ENCODE results near the gene PDIA5. TPM values are rescaled to one million over a fixed set of nuclear protein-coding genes. Genes with fewer than 3 reads are reported as not detected.

PDIA5 gene
- total RNA-seq, 1 donor from 2014 or later = 128 TPM

DNA sequence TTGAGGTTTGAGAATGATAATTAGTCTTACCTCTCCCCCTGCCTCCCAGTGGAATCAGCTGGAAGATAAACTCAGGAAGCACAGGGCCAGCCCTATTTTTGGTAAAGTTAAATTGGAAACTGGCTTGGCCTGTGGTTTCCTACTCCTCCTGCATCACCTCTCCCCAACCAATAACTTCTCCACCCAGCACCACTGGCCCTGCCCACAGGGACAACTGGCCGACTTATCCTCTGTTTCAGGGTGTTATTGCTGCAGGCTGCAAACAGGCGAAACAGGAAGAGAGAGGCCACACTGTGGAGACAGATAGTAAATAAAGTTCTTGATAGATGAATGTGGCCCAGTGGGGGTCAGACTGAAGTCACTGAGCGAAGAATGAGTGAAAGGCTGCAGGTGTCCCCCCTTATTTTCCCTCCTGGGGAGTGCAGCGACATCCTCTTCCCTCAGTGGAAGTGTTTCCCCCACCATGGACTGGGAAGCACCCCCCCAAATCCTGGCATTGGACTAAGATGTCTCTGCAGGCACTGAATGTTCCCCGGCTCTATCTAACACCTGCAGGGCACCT lies 47.1 kb downstream of the PDIA5 start:
- H3K27me3 Mint-ChIP-seq (ENCODE audit: low read depth) = no peaks in the 10 kb centered on the region
- no peaks in the 10 kb centered on the region for H3K9me3 Mint-ChIP-seq (ENCODE audit: low read depth)
- TF ChIP-seq, protein P1, sequence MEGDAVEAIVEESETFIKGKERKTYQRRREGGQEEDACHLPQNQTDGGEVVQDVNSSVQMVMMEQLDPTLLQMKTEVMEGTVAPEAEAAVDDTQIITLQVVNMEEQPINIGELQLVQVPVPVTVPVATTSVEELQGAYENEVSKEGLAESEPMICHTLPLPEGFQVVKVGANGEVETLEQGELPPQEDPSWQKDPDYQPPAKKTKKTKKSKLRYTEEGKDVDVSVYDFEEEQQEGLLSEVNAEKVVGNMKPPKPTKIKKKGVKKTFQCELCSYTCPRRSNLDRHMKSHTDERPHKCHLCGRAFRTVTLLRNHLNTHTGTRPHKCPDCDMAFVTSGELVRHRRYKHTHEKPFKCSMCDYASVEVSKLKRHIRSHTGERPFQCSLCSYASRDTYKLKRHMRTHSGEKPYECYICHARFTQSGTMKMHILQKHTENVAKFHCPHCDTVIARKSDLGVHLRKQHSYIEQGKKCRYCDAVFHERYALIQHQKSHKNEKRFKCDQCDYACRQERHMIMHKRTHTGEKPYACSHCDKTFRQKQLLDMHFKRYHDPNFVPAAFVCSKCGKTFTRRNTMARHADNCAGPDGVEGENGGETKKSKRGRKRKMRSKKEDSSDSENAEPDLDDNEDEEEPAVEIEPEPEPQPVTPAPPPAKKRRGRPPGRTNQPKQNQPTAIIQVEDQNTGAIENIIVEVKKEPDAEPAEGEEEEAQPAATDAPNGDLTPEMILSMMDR (IDR thresholded peaks at IDR 0.05) = no peak
- peak overlapping the region; percentile 32 for H3K27ac Mint-ChIP-seq (ENCODE audit: unreplicated experiment)
- DNase-seq (ENCODE audit: low spot score) = no peak
- H3K4me3 Mint-ChIP-seq (ENCODE audit: unreplicated experiment) = no peak overlapping the region
- H3K36me3 Mint-ChIP-seq (ENCODE audit: low read depth) = peaks cover 58% of the 10 kb centered on the region
- H3K4me1 Mint-ChIP-seq (ENCODE audit: low read depth) = no peaks in the 10 kb centered on the region

DNA sequence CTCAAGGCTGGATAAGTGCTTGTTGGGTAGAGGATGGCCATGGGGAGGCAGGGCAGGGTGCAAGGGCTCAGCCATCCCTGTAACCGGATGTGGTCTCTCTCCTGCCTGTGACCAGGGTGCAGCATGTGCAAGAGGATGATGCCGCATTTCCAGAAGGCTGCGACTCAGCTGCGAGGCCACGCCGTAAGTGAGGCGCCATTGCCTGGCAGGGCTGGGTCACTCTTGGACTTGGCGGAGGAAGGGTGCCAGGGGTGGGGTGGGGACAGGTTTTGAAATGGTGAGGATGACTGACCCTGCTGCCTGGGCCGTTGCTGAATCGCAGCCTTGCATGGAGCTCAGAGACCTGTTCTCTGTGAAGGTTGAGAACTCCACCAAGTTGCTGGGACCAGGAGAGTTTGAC lies 49.3 kb downstream of the PDIA5 start:
- peaks cover 8% of the 10 kb centered on the region for H3K4me1 Mint-ChIP-seq (ENCODE audit: low read depth)
- no peaks in the 10 kb centered on the region for H3K27me3 Mint-ChIP-seq (ENCODE audit: low read depth)
- peaks cover 65% of the 10 kb centered on the region for H3K36me3 Mint-ChIP-seq (ENCODE audit: low read depth)
- no peak for DNase-seq (ENCODE audit: low spot score)
- no peak overlapping the region for H3K4me3 Mint-ChIP-seq (ENCODE audit: unreplicated experiment)
- TF ChIP-seq, protein P1 (IDR thresholded peaks at IDR 0.05) = no peak
- no peak overlapping the region for H3K27ac Mint-ChIP-seq (ENCODE audit: unreplicated experiment)
- H3K9me3 Mint-ChIP-seq (ENCODE audit: low read depth) = no peaks in the 10 kb centered on the region

DNA sequence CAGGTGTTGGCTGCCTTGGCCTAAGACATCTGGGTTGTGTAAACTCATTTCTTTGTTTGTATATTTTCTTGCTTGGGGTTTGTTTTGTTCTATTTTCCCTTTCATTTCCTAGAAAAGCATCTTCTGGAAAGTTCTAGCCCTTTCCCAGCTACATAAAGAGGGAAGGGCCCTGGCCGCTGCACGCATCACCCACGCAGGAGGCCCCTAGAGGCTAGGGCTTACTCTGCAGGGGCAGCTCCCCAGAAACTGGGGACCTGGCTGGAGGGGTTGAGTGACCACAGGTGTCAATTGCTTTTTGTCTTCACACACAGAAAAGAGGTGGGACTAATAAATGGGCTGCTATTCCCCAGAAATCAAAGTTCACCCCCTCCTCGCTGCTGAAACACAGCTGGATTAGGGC lies 52.6 kb downstream of the PDIA5 start:
- Mint-ChIP-seq H3K4me1 (ENCODE audit: low read depth) (peaks cover 27% of the 10 kb centered on the region), H3K27me3 (ENCODE audit: low read depth) (no peaks in the 10 kb centered on the region), H3K9me3 (ENCODE audit: low read depth) (no peaks in the 10 kb centered on the region), H3K36me3 (ENCODE audit: low read depth) (peaks cover 78% of the 10 kb centered on the region), H3K27ac (ENCODE audit: unreplicated experiment) (no peak overlapping the region), H3K4me3 (ENCODE audit: unreplicated experiment) (no peak overlapping the region)
- TF ChIP-seq, protein P1 (IDR thresholded peaks at IDR 0.05) = no peak
- DNase-seq (ENCODE audit: low spot score) = no peak

DNA sequence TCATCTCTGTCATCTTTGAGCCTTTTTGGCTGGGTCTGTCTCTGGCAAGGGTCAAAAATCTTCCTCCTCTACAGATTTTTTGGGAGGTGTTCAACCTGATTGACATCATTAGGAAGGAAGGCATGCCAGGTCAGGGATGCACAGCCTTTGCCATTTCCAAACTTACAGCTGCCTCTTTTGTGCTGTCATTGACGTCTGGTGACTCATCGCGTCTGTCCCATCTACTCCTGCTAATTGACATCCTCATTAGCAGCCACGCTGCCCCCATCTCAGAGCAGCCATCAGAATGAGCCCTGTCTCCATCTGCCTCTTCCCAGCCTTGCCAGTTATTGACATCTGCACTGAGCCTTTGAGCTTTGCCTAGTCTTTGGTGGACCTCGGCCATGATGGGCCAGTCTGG lies 53.0 kb downstream of the PDIA5 start:
- Mint-ChIP-seq H3K36me3 (ENCODE audit: low read depth) (peaks cover 79% of the 10 kb centered on the region), H3K27me3 (ENCODE audit: low read depth) (no peaks in the 10 kb centered on the region), H3K27ac (ENCODE audit: unreplicated experiment) (no peak overlapping the region), H3K4me3 (ENCODE audit: unreplicated experiment) (no peak overlapping the region), H3K9me3 (ENCODE audit: low read depth) (no peaks in the 10 kb centered on the region), H3K4me1 (ENCODE audit: low read depth) (peaks cover 27% of the 10 kb centered on the region)
- DNase-seq (ENCODE audit: low spot score) = no peak
- TF ChIP-seq, protein P1 (IDR thresholded peaks at IDR 0.05) = no peak

DNA sequence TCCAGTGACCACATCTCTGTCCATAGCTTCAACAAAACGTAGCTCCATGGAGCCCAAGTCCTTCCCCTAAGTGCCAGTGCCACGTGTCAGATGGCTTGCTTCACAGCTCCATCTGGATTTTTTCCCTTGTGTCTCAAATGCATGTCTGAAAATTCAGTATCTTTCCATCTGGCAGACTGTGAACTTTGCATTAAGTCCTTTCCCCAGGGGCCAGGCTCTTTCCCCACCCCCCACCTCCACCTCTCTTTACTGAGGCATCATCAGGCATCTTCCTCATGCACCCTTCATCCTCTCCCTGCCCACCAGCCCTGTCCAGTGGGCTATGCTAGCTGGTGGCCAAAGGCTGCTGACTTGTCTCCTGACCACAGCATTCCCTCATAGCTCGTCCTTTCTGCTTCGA lies 53.7 kb downstream of the PDIA5 start:
- TF ChIP-seq, protein P1 (IDR thresholded peaks at IDR 0.05) = no peak
- DNase-seq (ENCODE audit: low spot score) = no peak
- peak overlapping the region; percentile 29 for H3K27ac Mint-ChIP-seq (ENCODE audit: unreplicated experiment)
- no peak overlapping the region for H3K4me3 Mint-ChIP-seq (ENCODE audit: unreplicated experiment)
- no peaks in the 10 kb centered on the region for H3K27me3 Mint-ChIP-seq (ENCODE audit: low read depth)
- no peaks in the 10 kb centered on the region for H3K9me3 Mint-ChIP-seq (ENCODE audit: low read depth)
- peaks cover 79% of the 10 kb centered on the region for H3K36me3 Mint-ChIP-seq (ENCODE audit: low read depth)
- peaks cover 27% of the 10 kb centered on the region for H3K4me1 Mint-ChIP-seq (ENCODE audit: low read depth)

Measured in chondrocyte (in vitro differentiated cells).